GM21526 (cell line): ENCODE results near the gene PTPN14.

ENCODE experiments used
- ATAC-seq: cut with Tn5 transposase; IDR thresholded peaks from one replicate; pipeline ENCODE4 v1.9.1; 2021; ENCODE audit warnings: moderate library complexity; ENCODE audit not compliant: unreplicated experiment, low FRiP score

PTPN14 gene

DNA sequence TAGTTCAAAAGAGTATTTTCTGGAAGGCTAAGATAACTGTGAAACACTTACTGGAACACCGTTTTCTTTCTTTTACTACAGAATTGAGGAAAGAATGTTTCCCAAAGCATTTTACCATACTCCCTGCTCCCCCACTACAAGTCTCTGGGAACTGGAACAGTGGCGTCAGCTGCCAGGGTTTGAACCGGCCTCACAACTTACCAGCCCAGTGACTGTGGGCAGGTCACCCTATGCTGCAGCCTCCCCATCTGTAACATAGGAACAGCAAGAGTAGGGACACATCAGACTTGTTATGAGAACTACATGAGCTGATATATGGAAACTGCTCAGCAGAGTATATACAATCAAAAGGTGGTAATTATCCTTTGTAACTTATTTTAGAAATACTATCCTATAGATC, 91.5 kb downstream of the PTPN14 start:
- ATAC-seq = no peak

DNA sequence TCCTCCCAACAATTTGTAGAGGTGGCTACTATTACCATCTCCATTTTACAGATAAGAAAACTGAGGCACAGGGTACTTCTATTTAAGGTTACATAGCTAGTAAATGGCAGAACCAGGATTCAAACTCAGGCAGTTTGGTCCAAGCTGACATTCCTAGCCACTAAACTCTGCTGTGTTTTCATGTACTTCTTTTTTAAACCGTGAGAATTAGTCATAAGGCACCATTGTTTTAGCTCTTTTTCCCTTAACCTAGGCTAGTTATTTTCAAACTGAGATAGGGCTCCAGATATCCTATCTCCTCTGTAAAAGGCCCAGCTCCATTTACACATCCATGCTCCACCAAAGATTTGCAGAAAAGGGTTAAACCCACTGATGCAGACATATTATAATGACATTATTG, 92.9 kb downstream of the PTPN14 start:
- no peak for ATAC-seq

- no peak for ATAC-seq
These were observed 95.2 kb downstream of the PTPN14 start for GRCh38 chr1:214455971-214456867.

DNA sequence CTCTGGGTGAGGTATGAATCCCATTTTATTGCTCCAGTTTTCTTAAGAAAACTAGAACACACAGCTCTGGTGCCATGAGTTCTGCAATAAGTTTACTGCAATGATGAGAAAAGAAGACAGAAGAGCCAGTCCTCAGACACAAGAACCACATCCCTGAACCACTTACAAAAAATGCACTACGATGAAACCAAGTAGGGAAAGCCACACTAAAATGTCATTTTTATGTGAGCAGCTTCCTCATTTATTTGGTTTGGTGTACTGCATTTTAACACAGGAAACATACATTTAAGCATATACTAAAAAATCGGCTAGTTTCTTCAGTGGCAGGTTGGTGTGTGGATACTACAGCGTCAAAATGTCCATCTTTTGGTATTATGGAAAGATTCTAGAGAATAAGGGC, 95.9 kb downstream of the PTPN14 start:
- no peak for ATAC-seq

- ATAC-seq = no peak
These were observed 96.6 kb downstream of the PTPN14 start for GRCh38 chr1:214454569-214455396.

DNA sequence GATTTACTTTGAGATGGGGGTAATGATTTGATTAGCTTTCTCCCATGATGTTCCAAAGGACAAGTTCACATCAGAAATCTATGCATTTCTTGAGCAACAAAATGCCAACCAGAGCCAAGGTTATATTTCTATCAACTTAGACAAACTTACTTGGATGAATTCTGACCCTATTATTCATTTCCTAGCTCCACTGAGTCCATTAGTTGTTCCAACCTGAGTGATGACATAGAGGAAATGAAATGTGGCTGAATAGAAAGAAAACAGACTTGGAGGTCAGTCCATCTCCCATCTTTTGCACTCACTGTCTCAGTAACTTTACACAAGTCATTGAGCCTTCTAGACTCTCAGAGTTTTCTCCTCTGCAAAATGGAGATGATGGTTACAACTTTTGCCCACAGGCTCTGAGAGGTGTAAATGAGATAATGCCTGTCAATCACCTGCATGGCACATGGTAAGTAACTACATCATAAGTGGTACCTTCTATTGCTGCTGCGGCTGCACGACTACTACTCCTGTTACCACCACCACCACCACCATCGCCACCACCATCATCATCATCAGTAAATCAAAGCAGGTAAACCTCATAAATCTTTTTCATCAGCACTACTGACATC, 98.2 kb downstream of the PTPN14 start:
- no peak for ATAC-seq

DNA sequence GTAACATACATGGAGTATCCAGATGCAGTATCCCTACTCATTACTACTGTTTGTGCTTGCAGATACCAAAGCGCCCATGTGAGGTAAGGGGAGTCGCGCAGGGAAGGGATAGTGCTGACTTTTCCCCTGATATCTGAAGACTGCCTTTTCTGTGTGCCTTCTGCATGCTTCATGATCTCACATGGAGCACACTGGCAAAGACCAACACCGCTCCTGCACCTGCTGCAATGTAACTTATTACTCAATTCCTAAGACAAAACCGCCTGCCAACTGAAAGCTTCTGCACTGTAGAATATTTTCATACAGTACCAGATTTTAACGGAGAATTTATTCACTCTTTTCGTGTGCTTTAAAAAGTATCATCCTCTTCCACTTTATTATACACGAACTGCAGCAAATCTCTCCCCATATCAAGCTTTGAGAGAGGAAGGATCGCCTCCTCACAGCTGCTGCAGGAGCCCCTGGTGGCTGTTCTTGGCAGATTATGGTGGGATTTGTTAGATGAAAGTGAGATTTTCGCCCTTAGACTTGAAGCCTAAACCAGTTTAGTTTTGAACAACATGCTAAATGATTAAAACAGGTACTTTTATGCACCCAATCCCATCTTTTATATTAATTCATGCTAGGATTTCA, 99.1 kb downstream of the PTPN14 start:
- ATAC-seq = no peak

DNA sequence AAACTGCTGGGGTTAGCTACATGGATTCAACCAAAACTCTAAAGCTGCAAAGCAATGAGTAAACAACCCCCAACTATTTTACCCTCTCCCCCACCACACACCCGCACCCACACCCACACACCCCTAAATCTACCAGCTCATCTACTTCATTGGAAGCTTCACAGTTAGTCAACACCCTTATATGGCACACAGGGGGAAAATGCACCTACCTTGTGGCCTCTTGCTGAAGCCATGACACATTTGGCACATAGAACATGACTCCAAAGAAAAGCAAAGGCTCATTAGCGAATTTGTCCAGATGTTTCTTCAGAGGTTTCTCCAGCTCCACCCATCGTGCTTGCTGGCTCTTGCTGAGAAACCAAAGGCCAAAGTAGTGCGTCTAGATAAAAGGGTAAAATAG, 99.8 kb downstream of the PTPN14 start:
- ATAC-seq = no peak

DNA sequence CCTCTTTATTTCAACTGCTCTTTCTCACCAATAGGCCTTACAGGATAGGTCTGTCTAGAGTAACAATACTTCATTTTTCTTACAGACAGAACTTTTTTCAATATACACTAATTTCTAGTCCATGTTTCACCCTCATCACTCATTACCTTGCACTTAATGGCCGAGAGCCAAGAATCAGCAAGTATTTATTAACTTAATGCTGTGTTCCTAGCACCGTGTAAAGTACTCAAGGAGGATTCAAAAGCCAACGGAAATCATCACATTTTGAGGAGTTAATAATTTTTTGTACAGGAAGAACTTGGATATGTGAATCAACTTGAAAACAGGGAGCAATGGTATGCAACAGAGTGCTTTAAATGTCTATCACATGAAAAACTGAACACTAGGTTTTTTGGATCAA, 102.0 kb downstream of the PTPN14 start:
- ATAC-seq = no peak

GRCh38 chr1:214448536-214448935, 102.9 kb downstream of the PTPN14 start:
- no peak for ATAC-seq

DNA sequence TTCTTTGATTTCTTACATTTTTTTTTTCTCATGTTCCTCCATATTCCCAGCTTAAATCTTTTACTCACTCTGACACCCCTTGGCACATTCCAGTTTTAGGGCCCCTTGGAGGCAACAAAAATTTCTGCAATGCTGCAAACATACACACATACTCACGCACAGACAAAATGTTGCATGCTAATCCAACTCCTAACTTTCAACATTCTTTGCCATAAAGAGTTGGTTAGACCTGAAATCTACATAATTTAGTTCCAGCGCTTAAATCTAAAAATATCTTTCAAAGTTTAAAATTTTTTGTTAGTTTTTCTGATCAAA, 103.9 kb downstream of the PTPN14 start:
- no peak for ATAC-seq

GRCh38 chr1:214446772-214447556, 104.4 kb downstream of the PTPN14 start:
- no peak for ATAC-seq

GRCh38 chr1:214445831-214446614, 105.4 kb downstream of the PTPN14 start:
- no peak for ATAC-seq

- no peak for ATAC-seq
These were observed 106.2 kb downstream of the PTPN14 start for GRCh38 chr1:214445199-214445598.

DNA sequence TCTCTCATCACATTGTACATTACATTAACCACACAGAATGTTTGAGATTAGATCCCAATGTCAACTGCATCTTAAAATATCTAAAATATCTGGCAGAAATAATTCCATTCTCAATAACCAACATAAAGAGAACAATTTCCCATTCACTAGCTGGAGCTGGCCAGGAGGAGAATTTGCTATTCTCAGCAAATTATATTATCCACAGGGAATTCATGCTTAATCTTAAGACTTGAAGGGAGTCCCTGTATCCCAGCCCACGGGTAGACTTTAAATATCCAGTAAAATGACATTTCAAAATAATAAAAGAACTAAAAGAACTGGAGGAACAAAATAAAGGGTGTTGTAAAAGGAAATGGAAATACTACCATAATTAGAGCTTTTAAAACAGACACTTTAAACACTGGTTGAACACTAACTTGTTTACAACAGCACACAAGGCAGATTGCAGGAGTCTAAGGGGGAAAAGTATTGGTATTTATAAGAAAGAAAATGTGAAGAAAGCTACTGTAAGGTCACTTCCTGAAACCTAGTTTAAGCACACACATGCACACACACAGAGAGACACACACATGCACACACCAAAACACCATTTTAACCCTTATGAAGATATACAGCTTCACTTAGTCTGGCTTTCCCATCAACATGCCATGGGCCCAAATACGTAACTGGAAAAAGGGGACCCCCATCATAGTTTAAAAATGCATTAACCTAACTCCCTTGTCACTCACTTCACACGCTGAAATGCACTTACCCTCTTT, 107.0 kb downstream of the PTPN14 start:
- no peak for ATAC-seq

GRCh38 chr1:214441119-214441518, 110.3 kb downstream of the PTPN14 start:
- no peak for ATAC-seq

- ATAC-seq = no peak
These were observed 111.0 kb downstream of the PTPN14 start for GRCh38 chr1:214440219-214440965.
